SH-SY5Y (cell line): ENCODE data around the gene CRYBA4.

ENCODE experiments used
- GATA2 ChIP-seq: IDR thresholded peaks from 2 replicates; pipeline ENCODE4 v1.6.1; 2011; ENCODE audit warnings: mild to moderate bottlenecking, low read depth, low read length
- GATA3 ChIP-seq: IDR thresholded peaks from 2 replicates; pipeline ENCODE4 v1.6.1; 2011; ENCODE audit warnings: low read depth, mild to moderate bottlenecking, low read length, moderate library complexity

DNA sequence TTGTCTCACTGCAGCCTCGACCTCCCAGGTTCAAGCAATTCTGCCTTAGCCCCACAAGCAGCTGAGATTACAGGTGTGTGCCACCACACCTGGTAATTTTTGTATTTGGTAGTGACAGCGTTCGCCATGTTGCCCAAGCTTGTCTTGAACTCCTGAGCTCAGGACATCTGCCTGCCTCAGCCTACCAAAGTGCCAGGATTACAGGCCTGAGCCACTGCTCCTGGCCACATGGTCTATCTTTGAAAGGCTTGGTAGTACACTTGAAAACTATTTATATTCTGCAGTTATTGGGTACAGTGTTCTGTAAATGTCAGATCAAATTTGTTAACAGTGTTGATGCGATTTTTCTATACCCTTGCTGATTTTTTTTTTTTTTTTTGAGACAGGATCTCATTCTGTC, 9.5 kb downstream of the CRYBA4 start:
- TF ChIP-seq GATA3 (no peak), GATA2 (no peak)
